WERI-Rb-1 (cell line): ENCODE measurements around the gene PDCD1LG2.
"Not testable (repeated sequence)": the region's sequence is repeated elsewhere in the genome, so short reads cannot be mapped to it uniquely, and the experiment has no call there.

Source experiments
- DNase-seq: peaks from one replicate; pipeline ENCODE4 v3.0.0-alpha.2; 2020
- H3K27ac ChIP-seq: fragments of 250-450 bp; sonication (Bioruptor Pico); 2 replicates; pipeline ENCODE4 v1.5.1; 2020; ENCODE audit warnings: mild to moderate bottlenecking, moderate library complexity
- H3K27me3 ChIP-seq: fragments of 250-450 bp; sonication (Bioruptor Pico); 2 replicates; pipeline ENCODE4 v1.5.1; 2021; ENCODE audit warnings: mild to moderate bottlenecking, low read depth, moderate library complexity; ENCODE audit not compliant: insufficient read depth, severe bottlenecking
- H3K36me3 ChIP-seq: fragments of 250-450 bp; sonication (Bioruptor Pico); 2 replicates; pipeline ENCODE4 v1.5.1; 2020; ENCODE audit warnings: mild to moderate bottlenecking, moderate library complexity
- H3K4me3 ChIP-seq: 2 replicates; pipeline ENCODE4 v1.5.1; 2011; ENCODE audit warnings: low read depth, mild to moderate bottlenecking, control low read depth, low read length
- H3K9me3 ChIP-seq: fragments of 250-450 bp; sonication (Bioruptor Pico); 2 replicates; pipeline ENCODE4 v1.5.1; 2021; ENCODE audit warnings: mild to moderate bottlenecking, moderate library complexity; ENCODE audit not compliant: severe bottlenecking
- CTCF ChIP-seq: IDR thresholded peaks from 2 replicates; pipeline ENCODE4 v1.5.1; 2011; ENCODE audit warnings: low read depth, mild to moderate bottlenecking, control low read depth, inconsistent platforms, low read length

The PDCD1LG2 gene

GRCh38 chr9:5510360-5510931, at the start of gene PDCD1LG2:
Gene PDCD1LG2 (plus strand): TSS chr9:5510531. CDS start chr9:5522547, 12,016 bp downstream.
- H3K27me3 ChIP-seq: no peaks in the 10 kb centered on the region
- H3K36me3 ChIP-seq: no peaks in the 10 kb centered on the region
- H3K27ac ChIP-seq: no peak within 1 kb of the TSS
- no peak within 1 kb of the TSS for H3K4me3 ChIP-seq
- no peak for DNase-seq
- no peaks in the 10 kb centered on the region for H3K9me3 ChIP-seq
- TF ChIP-seq CTCF: no peak

- not testable (repeated sequence) for H3K4me3 ChIP-seq, H3K9me3 ChIP-seq, H3K36me3 ChIP-seq, H3K27ac ChIP-seq, DNase-seq, H3K27me3 ChIP-seq
Observed at GRCh38 chr9:5464831-5465330, 45.5 kb upstream of the PDCD1LG2 start.

GRCh38 chr9:5466005-5466404, 44.3 kb upstream of the PDCD1LG2 start:
- DNase-seq: no peak
- no peak for TF ChIP-seq CTCF
- no peaks in the 10 kb centered on the region for H3K36me3 ChIP-seq
- H3K27me3 ChIP-seq: no peaks in the 10 kb centered on the region
- H3K27ac ChIP-seq: no peak overlapping the region
- H3K9me3 ChIP-seq: no peaks in the 10 kb centered on the region
- no peak overlapping the region for H3K4me3 ChIP-seq

- H3K27ac ChIP-seq: no peak overlapping the region
- no peaks in the 10 kb centered on the region for H3K9me3 ChIP-seq
- no peak overlapping the region for H3K4me3 ChIP-seq
- H3K27me3 ChIP-seq: no peaks in the 10 kb centered on the region
- DNase-seq: no peak
- no peaks in the 10 kb centered on the region for H3K36me3 ChIP-seq
- no peak for TF ChIP-seq CTCF
Observed at GRCh38 chr9:5466766-5467165, 43.6 kb upstream of the PDCD1LG2 start.

- DNase-seq: no peak
- Histone ChIP-seq H3K9me3 (no peaks in the 10 kb centered on the region), H3K4me3 (no peak overlapping the region), H3K27me3 (no peaks in the 10 kb centered on the region), H3K36me3 (no peaks in the 10 kb centered on the region), H3K27ac (no peak overlapping the region)
- TF ChIP-seq CTCF: no peak
Observed at GRCh38 chr9:5468850-5469249, 41.5 kb upstream of the PDCD1LG2 start.

GRCh38 chr9:5470122-5470521, 40.2 kb upstream of the PDCD1LG2 start:
- no peaks in the 10 kb centered on the region for H3K36me3 ChIP-seq
- no peaks in the 10 kb centered on the region for H3K9me3 ChIP-seq
- H3K27ac ChIP-seq: no peak overlapping the region
- DNase-seq: no peak
- no peak overlapping the region for H3K4me3 ChIP-seq
- no peak for TF ChIP-seq CTCF
- H3K27me3 ChIP-seq: no peaks in the 10 kb centered on the region
